Keratinocyte (primary cell): ENCODE results near the gene ASB13. TPM values are rescaled to one million over a fixed set of nuclear protein-coding genes. Genes with fewer than 3 reads are reported as not detected.

Experiments used
- DNase-seq: peaks from one replicate; pipeline ENCODE4 v3.0.0-alpha.2; 2011; ENCODE audit warnings: low read depth, missing footprints, low spot score
- FAIRE-seq: peaks from 2 replicates; lab custom pipeline; 2011; peaks lifted over from hg19 to GRCh38; lab: Jason Lieb, UNC
- H2AFZ ChIP-seq: 2 replicates; pipeline ENCODE4 v1.6.0; 2012; ENCODE audit warnings: low read length, control low read depth, inconsistent platforms; ENCODE audit not compliant: control insufficient read depth
- H3K27ac ChIP-seq: 2 replicates; pipeline ENCODE4 v1.5.1; 2011; ENCODE audit warnings: low read length; ENCODE audit not compliant: control insufficient read depth, insufficient read depth
- H3K27me3 ChIP-seq: 3 replicates; pipeline ENCODE4 v1.6.0; 2011; ENCODE audit warnings: low read length; ENCODE audit not compliant: control insufficient read depth, insufficient read depth; ENCODE audit errors: extremely low read depth
- H3K36me3 ChIP-seq, 2 experiments: 2 replicates in 1 of 2; 3 replicates in 1 of 2; pipeline ENCODE4 v1.5.1; 2011; ENCODE audit warnings: low read length in 2 of 2, mild to moderate bottlenecking in 1 of 2; ENCODE audit not compliant: control insufficient read depth in 2 of 2, insufficient read depth in 2 of 2; ENCODE audit errors: extremely low read depth in 1 of 2
- H3K4me1 ChIP-seq: 3 replicates; pipeline ENCODE4 v1.5.1; 2011; ENCODE audit warnings: low read length; ENCODE audit not compliant: control insufficient read depth, insufficient read depth; ENCODE audit errors: extremely low read depth
- H3K4me2 ChIP-seq: 3 replicates; pipeline ENCODE4 v1.6.0; 2011; ENCODE audit warnings: low read depth, low read length; ENCODE audit not compliant: control insufficient read depth, insufficient read depth; ENCODE audit errors: extremely low read depth
- H3K4me3 ChIP-seq, 3 experiments: fragments of 200-600 bp in 1 of 3; sonication (generic) in 1 of 3; 2 replicates in 2 of 3; 3 replicates in 1 of 3; pipeline ENCODE4 v1.5.1; 2011 to 2016; ENCODE audit warnings: low read length in 3 of 3, mild to moderate bottlenecking in 3 of 3, control low read depth in 2 of 3, inconsistent platforms in 1 of 3, low read depth in 1 of 3, mixed read lengths in 1 of 3, mixed run types in 1 of 3, moderate library complexity in 1 of 3; ENCODE audit not compliant: control insufficient read depth in 2 of 3, insufficient read depth in 2 of 3; ENCODE audit errors: extremely low read depth in 1 of 3
- H3K79me2 ChIP-seq: 2 replicates; pipeline ENCODE4 v1.6.0; 2012; ENCODE audit warnings: low read length; ENCODE audit not compliant: control insufficient read depth, insufficient read depth
- H3K9ac ChIP-seq: 3 replicates; pipeline ENCODE4 v1.6.0; 2011; ENCODE audit warnings: low read length; ENCODE audit not compliant: control insufficient read depth, insufficient read depth; ENCODE audit errors: extremely low read depth
- H3K9me1 ChIP-seq: 3 replicates; pipeline ENCODE4 v1.6.0; 2011; ENCODE audit warnings: low read length; ENCODE audit not compliant: control insufficient read depth, insufficient read depth; ENCODE audit errors: extremely low read depth
- H3K9me3 ChIP-seq: 2 replicates; pipeline ENCODE4 v1.5.1; 2012; ENCODE audit warnings: low read depth, low read length; ENCODE audit not compliant: control insufficient read depth
- H4K20me1 ChIP-seq: 3 replicates; pipeline ENCODE4 v1.6.0; 2011; ENCODE audit warnings: low read length; ENCODE audit not compliant: control insufficient read depth, insufficient read depth; ENCODE audit errors: extremely low read depth
- CTCF ChIP-seq, 3 experiments: IDR thresholded peaks in 1 of 3; conservative IDR thresholded peaks in 1 of 3; optimal IDR thresholded peaks in 1 of 3; 2 replicates in 2 of 3; 3 replicates in 1 of 3; pipeline versions ENCODE3 to v1.5.1; 2011; ENCODE audit warnings: low read length in 3 of 3, mild to moderate bottlenecking in 3 of 3, moderate library complexity in 2 of 3, control low read depth in 1 of 3, inconsistent platforms in 1 of 3; ENCODE audit not compliant: insufficient read depth in 2 of 3; ENCODE audit errors: extremely low read depth in 1 of 3
- EZH2 ChIP-seq: IDR thresholded peaks from one replicate; pipeline ENCODE4 v1.6.1; 2012; ENCODE audit warnings: inconsistent platforms, mild to moderate bottlenecking, low read length, moderate library complexity
- dilution Hi-C: fragments of 300-500 bp; cut with MboI; formaldehyde crosslinking; loops from one replicate; pipeline ENCODE4 v1.7.0; 2020; ENCODE audit warnings: low sequenced_read_pairs; ENCODE audit not compliant: extremely low pct_ligation_motif_present
- polyA plus RNA-seq, 5 experiments: library from polyadenylated mRNA; depleted of rRNA in 3 of 5; stranded (reverse) in 3 of 5; stranded (forward) in 1 of 5; unstranded in 1 of 5; fragments of >200 nt; gene quantifications; 1 replicate in 1 of 5; 2 replicates in 3 of 5; 3 replicates in 1 of 5; pipeline versions ENCODE4 v1.2.1 to v1.2.3, GENCODE V29; 2011 to 2012; ENCODE audit warnings: missing spikeins in 2 of 5, low read depth in 1 of 5, low replicate concordance in 1 of 5

The ASB13 gene
- polyA plus RNA-seq, 1 donor (not counting 4 experiments of a cell fraction or from before 2014, with no cell fraction given), result 6.4 TPM

- Histone ChIP-seq H3K4me2 (no peak overlapping the region), H4K20me1 (peaks cover 4% of the 10 kb centered on the region), H3K4me3 (no peak overlapping the region), H3K9me1 (peaks cover 3% of the 10 kb centered on the region), H3K9me3 (no peaks in the 10 kb centered on the region), H3K9ac (no peak overlapping the region), H3K27ac (no peak overlapping the region), H2AFZ (no peak overlapping the region), H3K79me2 (peaks cover 89% of the 10 kb centered on the region), H3K4me1 (peaks cover 29% of the 10 kb centered on the region), H3K36me3 (no peaks in the 10 kb centered on the region), H3K27me3 (no peaks in the 10 kb centered on the region)
- no peak for FAIRE-seq
- DNase-seq, result no peak
- TF ChIP-seq EZH2 (no peak), CTCF (optimal IDR thresholded peaks at IDR 0.05 in 1 of 3, IDR thresholded peaks at IDR 0.05 in 1 of 3, conservative IDR thresholded peaks at IDR 0.05 in 1 of 3; ENCODE audit: extremely low read depth in 1 of 3, insufficient read depth in 2 of 3, low read length in 3 of 3) (no peak)
- dilution Hi-C loops, result no loop called here
These were observed 22.2 kb upstream of the ASB13 start for GRCh38 chr10:5688587-5688986.

- Histone ChIP-seq H3K27ac (peak overlapping the region; percentile 83), H3K36me3 (no peaks in the 10 kb centered on the region), H3K27me3 (no peaks in the 10 kb centered on the region), H2AFZ (no peak overlapping the region), H3K79me2 (peaks cover 61% of the 10 kb centered on the region), H4K20me1 (no peaks in the 10 kb centered on the region), H3K9me1 (peaks cover 3% of the 10 kb centered on the region), H3K4me3 (peak overlapping the region; percentile 94 to 97 (median 94)), H3K9me3 (no peaks in the 10 kb centered on the region), H3K9ac (peak overlapping the region; percentile 88), H3K4me2 (peak overlapping the region; percentile 95), H3K4me1 (peaks cover 13% of the 10 kb centered on the region)
- DNase-seq, result no peak
- TF ChIP-seq EZH2 (no peak), CTCF (optimal IDR thresholded peaks at IDR 0.05 in 1 of 3, IDR thresholded peaks at IDR 0.05 in 1 of 3, conservative IDR thresholded peaks at IDR 0.05 in 1 of 3; ENCODE audit: extremely low read depth in 1 of 3, insufficient read depth in 2 of 3, low read length in 3 of 3) (peak in 1 of 3 experiments; percentile 10)
- dilution Hi-C loops, result no loop called here
- no peak for FAIRE-seq
These were observed 19.4 kb upstream of the ASB13 start for GRCh38 chr10:5685764-5686240.
